Uterine smooth muscle cell (primary cell): ENCODE data around the gene RNASE3. TPM values are rescaled to one million over a fixed set of nuclear protein-coding genes. Genes with fewer than 3 reads are reported as not detected.

Experiments
- total RNA-seq: library from RNA; depleted of rRNA; stranded (reverse); fragments of >200 nt; gene quantifications from 2 replicates; pipeline ENCODE4 v1.2.3, GENCODE V29; 2014

The RNASE3 gene
- not detected in 2 replicates for total RNA-seq

DNA sequence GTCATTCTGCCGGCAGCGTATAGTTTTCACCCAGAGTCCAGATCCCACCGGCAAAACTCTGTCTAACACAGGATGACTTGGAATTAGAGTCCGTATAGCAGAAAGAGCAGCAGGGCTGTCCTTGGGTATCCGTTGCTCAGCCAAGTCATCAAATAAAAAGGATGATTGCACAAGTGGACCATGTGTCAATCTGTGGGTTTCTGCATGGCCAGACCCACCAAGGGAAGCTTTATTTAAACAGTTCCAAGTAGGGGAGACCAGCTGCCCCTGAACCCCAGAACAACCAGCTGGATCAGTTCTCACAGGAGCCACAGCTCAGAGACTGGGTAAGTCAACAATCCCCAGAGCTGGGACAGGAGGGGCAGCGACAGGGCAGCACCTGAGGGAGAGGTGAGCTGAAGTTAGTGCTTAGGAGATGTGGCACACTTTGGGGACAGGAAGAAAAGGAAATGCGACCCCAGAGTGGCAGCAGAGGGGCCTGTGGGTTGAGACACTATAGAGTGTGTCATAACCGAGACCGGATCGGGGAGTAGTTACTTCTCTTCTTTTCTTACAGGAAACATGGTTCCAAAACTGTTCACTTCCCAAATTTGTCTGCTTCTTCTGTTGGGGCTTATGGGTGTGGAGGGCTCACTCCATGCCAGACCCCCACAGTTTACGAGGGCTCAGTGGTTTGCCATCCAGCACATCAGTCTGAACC lies at the start of gene RNASE3:
RNASE3 (plus strand) TSS at position 260 of the 700 bp plus-strand sequence; CDS start at position 562, 302 bp downstream.

Other genes starting within 250 kb of the RNASE3 start
- gene OR6S1, start 249.7 kb upstream of the RNASE3 start, total RNA-seq = not detected in 2 replicates
- gene RNASE4, start 206.8 kb upstream of the RNASE3 start, total RNA-seq = 15.8 and 21.6 TPM in 2 replicates
- gene ANG, start 202.6 kb upstream of the RNASE3 start, total RNA-seq = 5.3 and 5.4 TPM in 2 replicates
- not detected in 2 replicates for gene EDDM3A, start 145.5 kb upstream of the RNASE3 start, total RNA-seq
- gene EDDM3B, start 123.0 kb upstream of the RNASE3 start, total RNA-seq = not detected in 2 replicates
- not detected in 2 replicates for gene RNASE6, start 110.1 kb upstream of the RNASE3 start, total RNA-seq
- 0.22 TPM in 1 of 2 replicates, not detected in the other for gene RNASE1, start 88.5 kb upstream of the RNASE3 start, total RNA-seq
- not detected in 2 replicates for gene RNASE2, start 64.1 kb downstream of the RNASE3 start, total RNA-seq
- 42.4 and 75.1 TPM in 2 replicates for gene METTL17, start 98.6 kb downstream of the RNASE3 start, total RNA-seq
- gene SLC39A2, start 107.9 kb downstream of the RNASE3 start, total RNA-seq = 0.22 TPM in 1 of 2 replicates, not detected in the other
- gene NDRG2, start 133.7 kb downstream of the RNASE3 start, total RNA-seq = 0.44 and 0.75 TPM in 2 replicates
- gene TPPP2, start 138.8 kb downstream of the RNASE3 start, total RNA-seq = not detected in 2 replicates
- gene RNASE13, start 143.4 kb downstream of the RNASE3 start, total RNA-seq = not detected in 2 replicates
- not detected in 2 replicates for gene RNASE7, start 151.0 kb downstream of the RNASE3 start, total RNA-seq
- not detected in 2 replicates for gene RNASE8, start 166.4 kb downstream of the RNASE3 start, total RNA-seq
- 42.8 and 43.9 TPM in 2 replicates for gene ARHGEF40, start 178.9 kb downstream of the RNASE3 start, total RNA-seq
- 2.2 and 2.5 TPM in 2 replicates for gene ZNF219, start 207.3 kb downstream of the RNASE3 start, total RNA-seq
- gene TMEM253, start 209.7 kb downstream of the RNASE3 start, total RNA-seq = not detected in 2 replicates